GM18907 (cell line): ENCODE data around the gene ZBED4.
A peak's percentile ranks its signal among the peaks of the same experiment; 100 is the strongest.
"Not testable (repeated sequence)": the region's sequence is repeated elsewhere in the genome, so short reads cannot be mapped to it uniquely, and the experiment has no call there.

ENCODE experiments used
- ATAC-seq: cut with Tn5 transposase; IDR thresholded peaks from one replicate; pipeline ENCODE4 v1.9.1; 2021; ENCODE audit warnings: mild to moderate bottlenecking, moderate library complexity; ENCODE audit not compliant: unreplicated experiment

The ZBED4 gene

GRCh38 chr22:49850959-49851802 is 2.5 kb upstream of the ZBED4 start:
- ATAC-seq, result no peak

GRCh38 chr22:49852568-49852897 is 1.1 kb upstream of the ZBED4 start:
- not testable (repeated sequence) for ATAC-seq

GRCh38 chr22:49853981-49854831 is 562 bp downstream of the ZBED4 start:
- ATAC-seq, result peak; percentile 29

- ATAC-seq, result no peak
Measured at GRCh38 chr22:49855251-49855911, 1.7 kb downstream of the ZBED4 start.

GRCh38 chr22:49856343-49856742 is 2.7 kb downstream of the ZBED4 start:
- ATAC-seq, result no peak

GRCh38 chr22:49856766-49857618 is 3.3 kb downstream of the ZBED4 start:
- ATAC-seq, result no peak

GRCh38 chr22:49858827-49859226 is 5.2 kb downstream of the ZBED4 start:
- no peak for ATAC-seq

GRCh38 chr22:49861642-49862495 is 8.2 kb downstream of the ZBED4 start:
- ATAC-seq, result no peak

- no peak for ATAC-seq
Measured at GRCh38 chr22:49862496-49862776, 8.8 kb downstream of the ZBED4 start.

- ATAC-seq, result no peak
Measured at GRCh38 chr22:49863931-49864330, 10.3 kb downstream of the ZBED4 start.

GRCh38 chr22:49865156-49865555 is 11.5 kb downstream of the ZBED4 start:
- ATAC-seq, result no peak

GRCh38 chr22:49866134-49866533 is 12.5 kb downstream of the ZBED4 start:
- ATAC-seq, result no peak

GRCh38 chr22:49866646-49867045 is 13.0 kb downstream of the ZBED4 start:
- no peak for ATAC-seq

- ATAC-seq, result no peak
Measured at GRCh38 chr22:49867303-49868265, 13.9 kb downstream of the ZBED4 start.

- no peak for ATAC-seq
Measured at GRCh38 chr22:49869086-49869830, 15.6 kb downstream of the ZBED4 start.

- no peak for ATAC-seq
Measured at GRCh38 chr22:49869845-49870712, 16.4 kb downstream of the ZBED4 start.

- no peak for ATAC-seq
Measured at GRCh38 chr22:49871482-49871881, 17.8 kb downstream of the ZBED4 start.
